Adrenal gland (tissue), 12 donors: ENCODE results near the gene NHERF2. TPM values are rescaled to one million over a fixed set of nuclear protein-coding genes. Genes with fewer than 3 reads are reported as not detected.
"Not testable (repeated sequence)": the region's sequence is repeated elsewhere in the genome, so short reads cannot be mapped to it uniquely, and the experiment has no call there.

ENCODE experiments used
- DNase-seq, 7 donors: peaks; one replicate each; pipeline ENCODE4 v3.0.0-alpha.2; 2019 to 2020
- H3K27ac ChIP-seq, 5 donors: fragments of 200-600 bp; sonication (generic) in 4 of 5; 1 replicate in 3 of 5; 2 replicates in 2 of 5; pipeline versions ENCODE4 v1.5.1 to v1.8.0; 2016 to 2020; ENCODE audit warnings: mild to moderate bottlenecking in 1 of 5
- H3K27me3 ChIP-seq: fragments of 200-600 bp; 2 replicates; pipeline ENCODE4 v1.8.0; 2021
- H3K36me3 ChIP-seq, 2 donors: fragments of 200-600 bp; replicated peaks in 1 of 2; 1 replicate in 1 of 2; 2 replicates in 1 of 2; pipeline versions ENCODE4 v1.5.1 to v1.8.0; 2018 to 2022
- H3K4me1 ChIP-seq, 2 donors: fragments of 200-600 bp; replicated peaks in 1 of 2; 1 replicate in 1 of 2; 2 replicates in 1 of 2; pipeline versions ENCODE4 v1.5.1 to v1.8.0; 2018 to 2021
- H3K4me3 ChIP-seq, 4 donors: fragments of 200-600 bp; sonication (generic) in 3 of 4; one replicate each; pipeline ENCODE4 v1.5.1; 2016 to 2018
- H3K9me3 ChIP-seq, 3 donors: fragments of 200-600 bp; sonication (generic) in 1 of 3; replicated peaks in 1 of 3; 1 replicate in 2 of 3; 2 replicates in 1 of 3; pipeline versions ENCODE4 v1.5.1 to v1.8.0; 2016 to 2021
- CTCF ChIP-seq, 6 experiments: fragments of 450-650 bp in 4 of 6; fragments of 200-600 bp in 2 of 6; sonication (generic) in 1 of 6; IDR thresholded peaks; 1 replicate in 5 of 6; 2 replicates in 1 of 6; pipeline versions ENCODE4 v1.5.1 to v1.8.0; 2016 to 2021; ENCODE audit warnings: antibody characterized with exemption in 6 of 6, mild to moderate bottlenecking in 2 of 6, moderate library complexity in 1 of 6
- POLR2A ChIP-seq, 2 donors: fragments of 450-650 bp; IDR thresholded peaks; one replicate each; pipeline ENCODE4 v1.6.1; 2017; ENCODE audit warnings: antibody characterized with exemption in 2 of 2, mild to moderate bottlenecking in 2 of 2, moderate library complexity in 1 of 2
- WGBS, 4 donors: extraction: QIAGEN DNeasy Blood & Tissue Kit in 2 of 4; methylation state at CpG; one replicate each; pipeline versions ENCODE4 v1.1.5 to v1.1.7; 2013 to 2017; 5-methylcytosine and 5-hydroxymethylcytosine counted together
- intact Hi-C, 2 donors: fragments of 100-400 bp; cut with DNase I; formaldehyde crosslinking; loops; one replicate each; pipeline versions ENCODE4 v1.14.1 to v1.15.0; 2022 to 2023
- polyA plus RNA-seq, 3 donors: library from polyadenylated mRNA; stranded (reverse); fragments of 200-250 nt in 2 of 3; fragments of 350-450 nt in 1 of 3; fragmentation: Illumina TruSeq in 1 of 3; extraction: RNeasy Lipid Tissue Mini Kit (QIAGEN cat#74804) in 1 of 3; gene quantifications; one replicate each; pipeline ENCODE4 v1.2.3, GENCODE V29; 2013 to 2014
- total RNA-seq, 9 donors: library from RNA; depleted of rRNA in 4 of 9; stranded (reverse); fragments of >200 nt in 4 of 9; fragments of 120-200 nt in 1 of 9; fragmentation: NEBNext Ultra II Directional in 1 of 9; extraction: Animal tissue kit (Norgen Biotek cat#: 25700) in 1 of 9; gene quantifications; one replicate each; pipeline versions ENCODE4 v1.1.0 to v1.2.4, GENCODE V29; 2013 to 2023
- donor health status: healthy with polysubstance abuse.
- donor health status: Bipolar disorder and iron deficiency.
- donor health status: DM: yes; HTN: yes; CAD: no.
- donor health status: DM: no; HTN: no; CAD: no.
- donor health status: DM: no; HTN: no; CAD: no.
- donor health status: DM: yes; HTN: yes; CAD: no.

NHERF2 gene
- total and polyA plus RNA-seq, 12 donors, result 12.5 to 263 (median 67.7) TPM

- TF ChIP-seq CTCF (IDR thresholded peaks at IDR 0.05), result no peak
- TF ChIP-seq POLR2A (IDR thresholded peaks at IDR 0.05), result no peak
- H3K4me1 ChIP-seq, result peaks cover 9 to 46% of the 10 kb centered on the region in 2 donors
- H3K4me3 ChIP-seq, result no peak overlapping the region
- no peaks in the 10 kb centered on the region for H3K9me3 ChIP-seq
- WGBS, 4 donors, result 81 to 85% (median 85%) methylated on average over 10 to 11 of the region's 11 CpGs
- DNase-seq, result no peak
- no peaks in the 10 kb centered on the region for H3K27me3 ChIP-seq
- no peaks in the 10 kb centered on the region for H3K36me3 ChIP-seq
- H3K27ac ChIP-seq, result peak overlapping the region in 2 of 5 donors; percentile 12 to 20
- intact Hi-C loops, result no loop called here
Observed at GRCh38 chr16:2030036-2030435, 3.3 kb downstream of the NHERF2 start.

DNA sequence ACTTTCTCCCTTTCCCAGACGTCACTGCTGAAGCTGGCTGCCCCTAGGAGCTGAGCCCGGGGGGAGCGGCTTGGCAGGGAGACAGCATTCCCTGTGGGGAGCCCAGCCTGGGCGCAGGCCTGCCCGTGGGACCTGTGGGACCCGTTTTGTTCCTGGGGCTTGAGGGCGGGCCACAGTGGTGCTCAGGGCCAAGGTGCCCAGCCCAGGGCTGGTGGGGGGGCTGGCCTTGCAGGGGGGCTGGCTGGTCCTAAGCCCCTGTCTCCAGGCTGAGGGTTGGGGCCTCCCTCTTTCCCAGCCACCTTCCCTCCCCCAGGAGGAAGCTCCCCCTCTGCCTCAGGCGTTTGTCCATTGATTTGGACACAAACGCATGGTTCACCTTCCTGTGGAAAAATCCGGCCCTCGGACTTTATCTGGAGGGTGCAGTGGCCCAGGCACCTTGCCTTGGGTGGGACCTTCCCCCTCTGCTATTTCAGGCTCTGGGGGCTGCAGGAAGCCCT is 4.4 kb downstream of the NHERF2 start:
- Histone ChIP-seq H3K36me3 (no peaks in the 10 kb centered on the region), H3K27me3 (no peaks in the 10 kb centered on the region), H3K9me3 (no peaks in the 10 kb centered on the region), H3K4me1 (peaks cover 9 to 55% of the 10 kb centered on the region in 2 donors), H3K27ac (peak overlapping the region in 2 of 5 donors; percentile 30 to 81), H3K4me3 (no peak overlapping the region)
- intact Hi-C loops, result no loop called here
- 76 to 86% (median 82%) methylated on average over 7 to 11 of the region's 11 CpGs for WGBS, 4 donors
- TF ChIP-seq CTCF (IDR thresholded peaks at IDR 0.05) (no peak), POLR2A (IDR thresholded peaks at IDR 0.05) (no peak)
- DNase-seq, result peak in 3 of 7 donors; percentile 19 to 58 (median 39)

GRCh38 chr16:2032285-2033056 is 5.8 kb downstream of the NHERF2 start:
- peaks cover 9 to 57% of the 10 kb centered on the region in 2 donors for H3K4me1 ChIP-seq
- H3K9me3 ChIP-seq, result no peaks in the 10 kb centered on the region
- TF ChIP-seq CTCF (IDR thresholded peaks at IDR 0.05), result no peak
- TF ChIP-seq POLR2A (IDR thresholded peaks at IDR 0.05), result no peak
- H3K27me3 ChIP-seq, result no peaks in the 10 kb centered on the region
- H3K27ac ChIP-seq, result peak overlapping the region; percentile 24 to 93 (median 77)
- intact Hi-C loops, result no loop called here
- peak in 4 of 7 donors; percentile 41 to 52 (median 48) for DNase-seq
- peak overlapping the region in 1 of 4 donors; percentile 53 for H3K4me3 ChIP-seq
- WGBS, 4 donors, result 48 to 52% (median 52%) methylated on average over 3 to 15 of the region's 15 CpGs
- H3K36me3 ChIP-seq, result no peaks in the 10 kb centered on the region

DNA sequence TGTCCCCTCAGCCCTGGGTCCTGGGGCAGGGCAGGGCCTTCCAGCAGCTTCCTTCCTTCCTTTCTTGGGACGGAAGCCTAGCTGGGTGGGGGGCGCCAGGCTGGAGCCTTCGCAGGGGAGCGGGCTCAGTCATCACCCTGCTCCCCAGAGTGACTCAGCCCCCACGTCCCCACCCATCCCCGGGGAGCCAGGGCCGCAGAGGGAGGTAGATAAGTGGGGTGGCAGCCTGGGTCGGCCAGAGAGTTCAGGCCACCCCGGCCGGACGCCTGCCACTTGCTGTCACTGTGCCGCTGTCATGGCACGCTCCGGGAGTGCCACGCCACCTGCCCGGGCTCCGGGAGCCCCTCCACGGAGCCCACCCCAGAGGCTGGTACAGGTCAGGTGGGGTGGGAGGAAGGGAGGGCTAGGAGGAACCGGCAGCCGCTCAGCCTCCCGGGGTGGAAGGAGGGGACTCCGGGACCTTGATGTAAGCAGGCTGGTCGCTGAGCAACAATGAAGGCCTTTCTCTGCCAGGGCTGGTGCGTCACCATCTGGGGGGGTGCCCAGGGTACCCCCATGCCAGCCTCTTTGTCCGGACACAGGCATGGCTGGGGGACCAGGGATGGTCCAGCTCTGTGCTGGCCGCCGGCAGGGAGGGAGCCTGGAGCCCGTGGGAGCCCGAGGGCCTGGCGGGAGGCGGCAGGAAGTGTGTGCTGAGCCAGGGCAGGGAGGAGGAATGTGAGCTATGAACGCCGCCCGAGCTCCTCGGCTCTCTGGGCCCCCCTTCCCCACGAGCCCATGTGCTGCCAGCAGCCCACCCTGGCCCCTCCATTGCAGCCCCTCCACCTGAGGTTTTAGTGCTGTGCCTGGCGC is 6.6 kb downstream of the NHERF2 start:
- Histone ChIP-seq H3K4me1 (peaks cover 9 to 48% of the 10 kb centered on the region in 2 donors), H3K9me3 (no peaks in the 10 kb centered on the region)
- WGBS, 4 donors, result 4 to 11% (median 9%) methylated on average over 6 to 37 of the region's 37 CpGs

GRCh38 chr16:2033909-2034695 is 7.4 kb downstream of the NHERF2 start:
- 30 to 80% (median 50%) methylated on average over 8 to 14 of the region's 32 CpGs for WGBS, 4 donors
- H3K27me3 ChIP-seq, H3K9me3 ChIP-seq, H3K36me3 ChIP-seq, DNase-seq, intact Hi-C loops: not testable (repeated sequence)
- Histone ChIP-seq H3K4me1 (peaks cover 9 to 55% of the 10 kb centered on the region in 2 donors), H3K27ac (peak overlapping the region; percentile 24 to 93 (median 77)), H3K4me3 (peak overlapping the region in 2 of 4 donors; percentile 15 to 53)

More for the DNA sequence above, 6.6 kb downstream of the NHERF2 start:
- Histone ChIP-seq H3K4me3 (peak overlapping the region in 2 of 4 donors; percentile 15 to 53), H3K27ac (peak overlapping the region; percentile 24 to 93 (median 77)), H3K36me3 (no peaks in the 10 kb centered on the region), H3K27me3 (no peaks in the 10 kb centered on the region)
- TF ChIP-seq POLR2A (IDR thresholded peaks at IDR 0.05), result no peak
- no peak for TF ChIP-seq CTCF (IDR thresholded peaks at IDR 0.05)
- intact Hi-C loops, result no loop called here
- DNase-seq, result peak; percentile 70 to 90 (median 77)
